Astrocyte (in vitro differentiated cells and primary cell): ENCODE measurements around the gene ZBTB7B. TPM values are rescaled to one million over a fixed set of nuclear protein-coding genes. Genes with fewer than 3 reads are reported as not detected.
A peak's percentile ranks its signal among the peaks of the same experiment; 100 is the strongest.

Experiments
- DNase-seq: peaks from one replicate; pipeline ENCODE4 v3.0.0-alpha.2; 2010; ENCODE audit warnings: low read depth
- FAIRE-seq: peaks from 2 replicates; lab custom pipeline; 2011; peaks lifted over from hg19 to GRCh38; lab: Jason Lieb, UNC
- H2AFZ ChIP-seq: 2 replicates; pipeline ENCODE4 v1.6.0; 2012; ENCODE audit warnings: low read depth, low read length, inconsistent platforms
- H3K27ac ChIP-seq: 2 replicates; pipeline ENCODE4 v1.5.1; 2011; ENCODE audit warnings: low read depth, low read length, inconsistent platforms
- H3K27me3 ChIP-seq: 2 replicates; pipeline ENCODE4 v1.6.0; 2011; ENCODE audit warnings: low read length, inconsistent platforms; ENCODE audit not compliant: insufficient read depth
- H3K36me3 ChIP-seq: 2 replicates; pipeline ENCODE4 v1.5.1; 2011; ENCODE audit warnings: low read length, inconsistent platforms; ENCODE audit not compliant: insufficient read depth
- H3K4me1 ChIP-seq: 2 replicates; pipeline ENCODE4 v1.5.1; 2011; ENCODE audit warnings: low read length, inconsistent platforms; ENCODE audit not compliant: insufficient read depth
- H3K4me2 ChIP-seq: 2 replicates; pipeline ENCODE4 v1.6.0; 2012; ENCODE audit warnings: low read length, inconsistent platforms
- H3K4me3 ChIP-seq: 2 replicates; pipeline ENCODE4 v1.5.1; 2011; ENCODE audit warnings: low read depth, mild to moderate bottlenecking, low read length, inconsistent platforms; ENCODE audit not compliant: insufficient read depth
- H3K79me2 ChIP-seq: 2 replicates; pipeline ENCODE4 v1.6.0; 2012; ENCODE audit warnings: mild to moderate bottlenecking, low read length, inconsistent platforms; ENCODE audit not compliant: insufficient read depth
- H3K9ac ChIP-seq: 2 replicates; pipeline ENCODE4 v1.6.0; 2012; ENCODE audit warnings: mild to moderate bottlenecking, low read length, inconsistent platforms
- H3K9me3 ChIP-seq: 2 replicates; pipeline ENCODE4 v1.5.1; 2012; ENCODE audit warnings: low read depth, mild to moderate bottlenecking, low read length, inconsistent platforms; ENCODE audit not compliant: insufficient read depth
- H4K20me1 ChIP-seq: 2 replicates; pipeline ENCODE4 v1.6.0; 2012; ENCODE audit warnings: low read length, inconsistent platforms; ENCODE audit not compliant: insufficient read depth
- H3K27ac Mint-ChIP-seq: one replicate; pipeline ENCODE4 v1.8.0; 2021; ENCODE audit warnings: mild to moderate bottlenecking, mixed read lengths; ENCODE audit not compliant: unreplicated experiment
- H3K27me3 Mint-ChIP-seq: one replicate; pipeline ENCODE4 v1.8.0; 2021; ENCODE audit warnings: low read depth, mixed read lengths; ENCODE audit not compliant: unreplicated experiment
- H3K36me3 Mint-ChIP-seq: one replicate; pipeline ENCODE4 v1.8.0; 2021; ENCODE audit warnings: low read depth, mixed read lengths; ENCODE audit not compliant: unreplicated experiment
- H3K4me1 Mint-ChIP-seq: one replicate; pipeline ENCODE4 v1.8.0; 2021; ENCODE audit warnings: low read depth, mixed read lengths; ENCODE audit not compliant: unreplicated experiment
- H3K4me3 Mint-ChIP-seq: one replicate; pipeline ENCODE4 v1.8.0; 2021; ENCODE audit warnings: mild to moderate bottlenecking, moderate library complexity, mixed read lengths; ENCODE audit not compliant: unreplicated experiment
- H3K9me3 Mint-ChIP-seq: one replicate; pipeline ENCODE4 v1.8.0; 2021; ENCODE audit warnings: mild to moderate bottlenecking, mixed read lengths; ENCODE audit not compliant: unreplicated experiment
- EZH2 ChIP-seq: IDR thresholded peaks from 2 replicates; pipeline ENCODE4 v1.6.1; 2012; ENCODE audit warnings: mild to moderate bottlenecking, low read length, inconsistent platforms; ENCODE audit not compliant: insufficient read depth
- total RNA-seq: library from RNA; stranded (reverse); gene quantifications from 2 replicates; pipeline ENCODE4 v1.2.1, GENCODE V29; 2021
- TF ChIP-seq, protein P1 (sequence below): IDR thresholded peaks from 2 replicates; pipeline ENCODE4 v1.5.1; 2011; ENCODE audit warnings: low read depth, mild to moderate bottlenecking, inconsistent platforms, low read length, moderate library complexity; ENCODE audit not compliant: insufficient read depth

The ZBTB7B gene
- total RNA-seq, 1 donor from 2014 or later, result 46.1 TPM

DNA sequence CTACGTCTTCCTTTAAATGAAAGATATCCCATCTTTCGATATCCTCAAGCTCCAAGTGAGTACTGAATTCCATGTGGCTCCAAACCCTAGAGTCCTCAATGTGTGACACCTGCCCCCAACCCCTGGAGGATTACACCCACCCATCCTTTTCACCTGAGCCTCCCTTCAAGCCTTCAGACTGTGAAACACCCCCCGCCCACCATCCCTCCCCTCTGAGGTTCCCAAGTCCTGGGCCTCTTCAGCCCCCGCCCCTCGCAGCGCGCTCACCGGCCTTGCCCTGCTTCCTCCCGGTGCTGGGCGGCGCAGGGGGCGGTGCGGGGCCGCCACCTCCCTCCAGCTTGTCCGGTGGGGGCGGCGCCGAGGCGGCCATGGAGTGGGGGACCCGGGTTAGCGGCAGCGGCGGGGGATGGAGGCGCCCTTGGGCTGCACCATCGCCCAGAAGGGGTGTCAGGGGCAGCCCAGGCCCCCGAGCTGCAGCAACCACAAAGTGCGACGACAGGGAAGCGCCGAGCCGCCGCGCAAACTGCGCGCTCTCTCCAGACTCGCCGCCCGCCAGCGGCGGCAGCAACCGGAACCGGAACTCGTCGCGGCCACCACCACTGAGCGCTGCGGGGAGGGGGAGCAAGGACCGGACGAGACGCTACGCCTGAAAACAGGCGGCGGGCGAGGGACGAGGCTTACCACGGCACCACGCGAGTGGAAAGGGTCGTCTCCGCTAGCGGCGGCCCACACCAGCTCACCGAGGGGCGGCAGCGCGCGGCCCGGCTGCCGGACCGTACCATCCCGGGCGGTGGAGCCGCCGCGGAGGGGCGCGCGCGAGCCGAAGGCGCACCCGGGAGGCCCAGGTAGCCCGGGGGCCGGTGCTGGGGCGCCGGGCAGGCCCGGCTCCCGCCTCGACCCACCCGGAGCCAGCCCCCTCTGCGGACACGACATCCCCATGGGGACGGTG is 41.1 kb upstream of the ZBTB7B start, which contains the start of gene PYGO2:
Gene PYGO2, minus strand, starts transcription at position 576 of the 949 bp plus-strand sequence. Its CDS starts 206 bp downstream, at position 370.
- Histone ChIP-seq H3K9ac (peak within 1 kb of the TSS; percentile 91), H3K36me3 (peaks cover 27% of the 10 kb centered on the region), H3K9me3 (no peaks in the 10 kb centered on the region), H3K27ac (peak within 1 kb of the TSS; percentile 91), H3K4me3 (peak within 1 kb of the TSS; percentile 75), H3K4me2 (peak within 1 kb of the TSS; percentile 87), H3K79me2 (peaks cover 46% of the 10 kb centered on the region), H2AFZ (peak within 1 kb of the TSS; percentile 78), H3K27me3 (no peaks in the 10 kb centered on the region), H3K4me1 (peaks cover 28% of the 10 kb centered on the region), H4K20me1 (peaks cover 34% of the 10 kb centered on the region)
- Mint-ChIP-seq H3K36me3 (peaks cover 17% of the 10 kb centered on the region), H3K9me3 (no peaks in the 10 kb centered on the region), H3K4me3 (peak within 1 kb of the TSS; percentile 92), H3K27me3 (no peaks in the 10 kb centered on the region), H3K27ac (peak within 1 kb of the TSS; percentile 66), H3K4me1 (peaks cover 25% of the 10 kb centered on the region)
- DNase-seq (peak; percentile 63), FAIRE-seq (no peak)
- no peak for TF ChIP-seq EZH2
- TF ChIP-seq, protein P1, sequence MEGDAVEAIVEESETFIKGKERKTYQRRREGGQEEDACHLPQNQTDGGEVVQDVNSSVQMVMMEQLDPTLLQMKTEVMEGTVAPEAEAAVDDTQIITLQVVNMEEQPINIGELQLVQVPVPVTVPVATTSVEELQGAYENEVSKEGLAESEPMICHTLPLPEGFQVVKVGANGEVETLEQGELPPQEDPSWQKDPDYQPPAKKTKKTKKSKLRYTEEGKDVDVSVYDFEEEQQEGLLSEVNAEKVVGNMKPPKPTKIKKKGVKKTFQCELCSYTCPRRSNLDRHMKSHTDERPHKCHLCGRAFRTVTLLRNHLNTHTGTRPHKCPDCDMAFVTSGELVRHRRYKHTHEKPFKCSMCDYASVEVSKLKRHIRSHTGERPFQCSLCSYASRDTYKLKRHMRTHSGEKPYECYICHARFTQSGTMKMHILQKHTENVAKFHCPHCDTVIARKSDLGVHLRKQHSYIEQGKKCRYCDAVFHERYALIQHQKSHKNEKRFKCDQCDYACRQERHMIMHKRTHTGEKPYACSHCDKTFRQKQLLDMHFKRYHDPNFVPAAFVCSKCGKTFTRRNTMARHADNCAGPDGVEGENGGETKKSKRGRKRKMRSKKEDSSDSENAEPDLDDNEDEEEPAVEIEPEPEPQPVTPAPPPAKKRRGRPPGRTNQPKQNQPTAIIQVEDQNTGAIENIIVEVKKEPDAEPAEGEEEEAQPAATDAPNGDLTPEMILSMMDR, result peak; percentile 33

GRCh38 chr1:154962156-154962749 is 40.3 kb upstream of the ZBTB7B start:
- Mint-ChIP-seq H3K27ac (peak overlapping the region; percentile 66), H3K4me1 (peaks cover 22% of the 10 kb centered on the region), H3K9me3 (no peaks in the 10 kb centered on the region), H3K27me3 (no peaks in the 10 kb centered on the region), H3K4me3 (peak overlapping the region; percentile 84), H3K36me3 (peaks cover 17% of the 10 kb centered on the region)
- Histone ChIP-seq H3K27ac (peak overlapping the region; percentile 91), H3K4me2 (peak overlapping the region; percentile 87), H3K36me3 (peaks cover 34% of the 10 kb centered on the region), H3K27me3 (no peaks in the 10 kb centered on the region), H2AFZ (peak overlapping the region; percentile 29), H3K9me3 (no peaks in the 10 kb centered on the region), H3K4me3 (peak overlapping the region; percentile 75), H3K9ac (peak overlapping the region; percentile 91), H4K20me1 (peaks cover 42% of the 10 kb centered on the region), H3K4me1 (peaks cover 21% of the 10 kb centered on the region), H3K79me2 (peaks cover 54% of the 10 kb centered on the region)
- DNase-seq (no peak), FAIRE-seq (no peak)
- TF ChIP-seq, protein P1, result no peak
- TF ChIP-seq EZH2, result no peak
